Stimulated activated CD4-positive, alpha-beta T cell treated with anti-CD3 and anti-CD28 coated beads, Interleukin-15, amount 100 ng/mL, for 1 hour (primary cell): ENCODE measurements around the gene CACNA2D3.

Experiments
- DNase-seq, 2 donors: peaks; one replicate each; pipeline ENCODE4 v3.0.0-alpha.2; 2020; ENCODE audit warnings: low read depth in 1 of 2, low spot score in 1 of 2

The CACNA2D3 gene

DNA sequence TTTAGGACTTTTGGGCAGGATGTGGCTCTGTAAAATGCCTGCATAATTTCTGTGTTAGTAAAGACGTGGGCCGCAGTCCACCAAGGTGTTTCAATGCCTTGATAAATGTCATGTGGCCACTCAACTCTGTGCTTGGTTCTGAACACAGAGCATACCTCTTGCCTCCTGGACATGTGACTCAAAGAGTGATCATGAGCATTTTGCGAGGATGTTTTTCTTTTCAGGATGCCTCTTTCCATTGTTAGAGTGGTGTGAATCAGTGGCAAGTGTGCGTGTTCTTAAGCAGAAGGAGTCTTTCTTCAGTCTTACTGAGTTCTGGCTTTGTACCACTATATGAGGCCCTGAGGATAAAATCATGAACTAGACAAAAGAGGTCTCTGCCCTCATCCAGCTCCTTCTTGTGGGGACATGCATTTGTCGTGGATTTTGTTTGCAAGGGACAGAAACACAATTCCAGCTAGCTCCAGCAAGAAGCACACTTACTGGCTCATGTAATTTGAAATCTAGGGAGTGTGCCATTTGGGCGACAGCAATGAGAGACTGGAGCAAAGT, 442.1 kb downstream of the CACNA2D3 start:
- no peak for DNase-seq

- no peak for DNase-seq
Observed at GRCh38 chr3:54565956-54566355, 443.6 kb downstream of the CACNA2D3 start.

DNA sequence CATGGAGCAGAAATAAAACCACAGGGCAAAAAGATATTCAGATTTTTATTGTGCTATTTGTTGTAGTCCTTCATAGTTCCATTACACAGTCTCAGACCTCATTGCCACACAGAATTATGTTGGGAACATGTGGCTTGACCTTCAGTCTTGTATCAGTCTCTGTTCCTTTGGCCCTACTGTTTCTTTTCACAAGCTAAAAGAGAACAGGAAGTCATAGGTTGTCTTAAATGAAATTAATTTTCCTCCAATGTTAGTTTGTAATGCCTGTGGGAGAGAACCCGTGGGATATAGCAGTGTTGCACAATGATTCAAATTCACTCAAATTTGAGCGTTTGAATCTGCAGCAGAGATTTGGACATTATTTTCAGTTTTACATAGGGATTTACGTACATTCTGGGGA, 445.6 kb downstream of the CACNA2D3 start:
- no peak for DNase-seq

GRCh38 chr3:54570008-54570407, 447.7 kb downstream of the CACNA2D3 start:
- DNase-seq = no peak

DNA sequence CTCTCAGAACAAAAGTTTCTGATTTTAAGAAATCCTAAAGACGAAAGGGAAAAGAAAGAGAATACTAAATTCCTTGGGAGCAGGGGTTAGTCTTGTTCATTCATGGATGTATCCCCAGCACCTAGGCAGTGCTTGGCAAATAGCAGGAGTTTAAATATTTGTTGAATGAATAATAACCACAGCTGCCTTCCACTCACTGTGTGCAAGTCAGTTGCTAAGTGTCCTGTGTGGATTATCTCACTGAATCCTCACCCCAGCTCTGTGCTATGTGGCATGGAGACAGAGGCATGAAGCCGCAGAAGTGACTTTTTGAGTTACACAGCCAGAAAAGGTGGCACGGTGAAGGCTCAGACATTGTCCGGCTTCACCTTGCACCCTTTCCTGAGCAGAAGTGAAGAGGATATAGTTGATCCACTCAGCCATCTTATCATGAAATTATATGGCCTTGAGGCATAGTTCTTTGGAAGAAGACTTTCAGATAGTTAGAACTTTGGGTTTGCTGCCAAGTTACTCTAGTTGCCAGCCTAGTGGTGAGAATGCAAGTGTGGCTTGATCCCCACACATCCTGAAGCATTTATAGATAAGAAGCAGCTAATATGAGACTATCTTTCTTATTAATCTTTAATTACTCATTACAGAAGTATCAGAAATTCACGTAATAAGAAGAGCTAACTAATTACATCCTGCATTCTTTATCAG, 450.0 kb downstream of the CACNA2D3 start:
- DNase-seq = no peak

DNA sequence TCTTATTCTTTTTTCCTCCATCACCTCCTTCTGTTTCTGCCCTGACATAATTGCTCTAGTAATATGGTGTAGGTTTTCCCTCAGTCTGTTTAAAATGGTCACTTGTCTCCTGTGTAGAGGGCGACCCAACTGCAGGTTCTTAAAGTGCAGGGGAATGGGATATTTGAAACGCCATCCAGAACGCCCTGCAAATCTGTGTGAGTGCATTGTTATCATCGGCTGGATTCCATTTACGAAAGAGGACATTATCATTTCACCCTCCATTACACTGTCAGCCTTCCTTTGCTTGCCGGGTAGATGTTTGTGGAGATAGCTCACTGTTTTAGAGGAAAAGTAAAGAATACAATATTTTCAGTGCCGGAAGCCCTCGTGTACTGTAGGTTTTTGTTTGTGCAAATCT, 451.5 kb downstream of the CACNA2D3 start:
- no peak for DNase-seq

- no peak for DNase-seq
Observed at GRCh38 chr3:54574906-54575617, 452.7 kb downstream of the CACNA2D3 start.

- DNase-seq = no peak
Observed at GRCh38 chr3:54575618-54575960, 453.2 kb downstream of the CACNA2D3 start.

DNA sequence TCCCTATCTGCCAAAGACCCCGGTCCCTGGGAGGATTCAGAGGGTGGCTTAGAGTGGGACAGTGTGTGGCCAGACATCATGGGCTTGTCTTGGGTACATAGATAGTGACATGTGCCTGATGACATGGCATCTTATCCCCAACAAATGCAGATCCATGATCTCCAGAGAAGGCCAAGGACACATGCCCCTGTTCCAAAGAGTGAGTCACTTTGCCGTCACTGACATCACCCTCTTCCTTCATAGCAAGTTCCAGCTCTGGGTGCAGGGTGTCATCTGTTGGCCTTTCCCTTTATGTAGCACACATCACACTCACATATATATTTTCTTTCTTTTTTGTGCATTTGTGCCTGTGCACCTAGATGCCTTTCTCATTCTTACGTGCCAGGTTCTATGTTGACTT, 455.0 kb downstream of the CACNA2D3 start:
- DNase-seq = no peak

DNA sequence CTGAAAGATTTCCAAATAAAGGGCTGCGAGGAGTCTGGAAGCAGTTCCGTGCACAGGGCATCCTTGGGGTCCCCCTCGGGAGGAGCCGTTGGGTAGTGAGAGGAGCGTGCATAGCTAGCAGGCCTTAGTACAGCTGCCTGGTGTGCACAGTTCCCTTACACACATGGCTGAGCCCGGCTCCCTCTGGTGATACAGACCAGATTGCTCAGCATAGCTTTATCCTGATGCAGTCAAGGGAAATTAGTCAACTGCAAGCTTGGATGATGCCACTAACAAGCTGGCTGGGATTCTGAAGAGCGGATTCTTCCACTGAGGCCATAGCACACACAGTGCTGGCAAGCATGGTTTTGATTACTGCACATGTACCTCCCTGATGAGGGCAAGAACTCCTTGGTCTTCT, 456.1 kb downstream of the CACNA2D3 start:
- DNase-seq = no peak

DNA sequence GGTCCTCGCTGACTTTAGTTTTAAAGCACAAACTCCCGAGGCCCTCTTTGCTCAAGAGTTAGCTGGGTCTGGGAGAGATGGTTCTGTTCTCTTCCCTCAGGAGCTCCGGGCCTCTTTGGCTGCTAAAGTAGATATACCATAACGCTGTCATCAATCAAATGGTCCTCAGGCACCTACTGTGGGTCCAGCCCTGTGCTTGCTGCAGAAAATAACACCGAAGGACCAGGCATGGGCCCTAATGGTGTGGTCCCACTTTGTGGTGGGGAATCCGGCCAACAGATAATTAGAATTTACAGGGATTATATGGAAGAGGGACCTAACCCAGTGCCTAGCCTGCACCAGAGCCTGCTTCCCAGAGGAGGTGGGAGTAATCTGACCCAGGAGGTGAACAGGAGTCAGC, 458.1 kb downstream of the CACNA2D3 start:
- no peak for DNase-seq

DNA sequence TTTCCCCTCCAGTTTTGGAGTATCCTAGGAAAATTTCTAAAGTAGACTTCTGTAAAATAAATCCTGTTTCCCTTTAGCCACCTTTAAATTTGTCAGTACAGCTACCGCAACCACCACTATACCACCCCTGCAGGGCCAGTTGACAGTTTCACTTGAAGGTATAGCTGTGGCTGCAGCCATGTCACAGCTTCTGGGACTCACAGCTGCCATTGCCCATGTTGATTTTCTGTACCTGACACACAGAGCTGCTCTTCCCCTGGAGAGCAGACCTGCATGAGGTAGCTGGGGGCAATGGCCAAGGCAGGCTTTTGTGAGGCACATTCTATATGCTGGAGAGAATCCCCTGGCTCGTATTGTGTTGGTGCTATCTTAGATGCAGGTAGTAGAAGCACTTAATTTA, 460.1 kb downstream of the CACNA2D3 start:
- no peak for DNase-seq

DNA sequence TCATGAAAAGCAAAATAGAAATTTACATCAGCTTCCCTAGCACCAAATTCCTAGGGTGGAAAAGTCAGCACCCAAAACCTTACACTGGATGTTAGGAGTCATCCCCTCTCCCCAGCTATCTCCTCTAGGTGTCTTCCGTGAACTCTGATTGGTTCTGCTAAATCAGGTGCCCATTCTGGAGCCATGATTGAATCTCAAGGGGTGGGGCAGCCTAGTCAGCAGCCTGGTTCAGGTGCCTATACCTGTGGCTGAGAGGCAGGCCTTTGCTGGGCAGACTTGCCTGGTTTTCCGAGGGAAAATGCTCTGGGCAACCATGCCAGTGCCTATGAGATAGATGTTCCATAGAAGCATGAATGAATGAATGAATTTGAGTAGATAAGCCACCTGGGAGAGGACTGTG, 468.8 kb downstream of the CACNA2D3 start:
- no peak for DNase-seq

DNA sequence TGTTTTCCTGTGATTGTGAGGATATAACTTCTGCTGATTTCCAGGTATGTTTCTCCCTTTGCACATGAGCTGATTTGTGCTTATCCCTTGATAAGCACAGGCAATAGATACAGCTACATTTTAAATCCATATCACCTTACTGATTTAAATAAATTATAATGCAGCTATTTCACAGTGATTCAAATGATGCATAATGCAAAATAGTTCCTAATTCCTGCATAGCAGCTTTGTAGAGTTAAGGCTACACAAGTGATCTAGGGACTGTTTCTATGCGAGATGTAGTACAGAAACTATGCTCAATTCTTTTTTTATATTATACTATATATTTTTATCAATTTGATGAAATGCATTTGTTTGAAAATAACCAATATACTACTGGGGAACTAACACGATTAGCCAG, 471.3 kb downstream of the CACNA2D3 start:
- no peak for DNase-seq

DNA sequence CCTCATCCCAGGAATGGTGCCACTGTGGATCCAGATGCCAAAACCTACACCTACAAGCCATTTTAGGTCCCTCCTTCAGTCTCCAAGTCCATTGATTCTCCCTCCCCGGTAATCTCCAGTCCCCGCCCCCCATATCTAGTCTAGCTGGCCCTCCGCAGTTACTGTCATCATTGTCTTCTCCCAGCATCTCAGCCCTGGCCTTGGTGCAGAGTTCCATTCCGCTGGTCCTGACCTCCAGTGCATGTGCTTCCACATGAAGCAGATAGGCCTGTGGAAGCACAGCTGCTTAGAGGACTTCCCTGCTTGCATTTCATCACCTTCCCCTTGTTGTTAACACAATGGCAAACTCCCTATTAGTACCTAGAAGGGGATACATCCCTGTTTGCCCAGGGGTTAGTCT, 473.7 kb downstream of the CACNA2D3 start:
- no peak for DNase-seq

- no peak for DNase-seq
Observed at GRCh38 chr3:54599716-54600115, 477.4 kb downstream of the CACNA2D3 start.

DNA sequence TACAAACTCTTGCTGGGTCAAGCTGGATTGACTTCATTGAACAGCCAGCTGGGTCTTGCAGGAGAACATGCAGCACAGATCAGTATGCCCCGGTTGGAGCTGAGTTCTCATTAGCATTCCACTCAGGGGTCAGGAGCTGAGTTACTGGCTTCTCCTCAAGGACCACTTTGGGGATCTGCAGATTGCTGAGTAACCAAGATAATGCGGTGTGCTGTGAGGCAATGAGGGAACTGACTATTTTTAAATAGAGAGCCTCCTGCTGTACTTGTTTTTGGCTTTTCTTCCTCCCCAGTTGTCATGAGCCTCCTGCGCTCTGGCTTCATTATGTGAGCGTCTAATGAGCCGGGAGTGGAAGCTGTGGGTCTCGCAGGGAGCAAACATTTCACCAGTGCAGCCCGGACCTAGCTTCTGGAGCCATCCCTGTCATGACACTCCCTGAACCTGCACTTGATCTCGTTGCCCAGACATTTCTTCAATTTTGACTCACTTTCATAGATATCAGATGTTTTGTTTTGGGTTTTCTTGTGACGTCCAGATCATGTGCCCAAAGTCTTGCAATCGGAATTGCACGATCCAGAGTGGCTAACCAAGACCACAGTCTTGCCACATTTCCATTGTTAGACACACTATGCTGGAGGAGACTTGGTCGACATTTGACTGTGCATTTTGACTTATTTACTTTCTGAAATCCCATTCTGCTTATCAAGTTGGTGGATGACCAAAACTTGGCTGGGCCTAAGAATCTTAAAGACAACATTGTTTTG, 478.3 kb downstream of the CACNA2D3 start:
- DNase-seq = no peak

- DNase-seq = no peak
Observed at GRCh38 chr3:54604495-54604894, 482.1 kb downstream of the CACNA2D3 start.

GRCh38 chr3:54608041-54608440, 485.7 kb downstream of the CACNA2D3 start:
- no peak for DNase-seq

DNA sequence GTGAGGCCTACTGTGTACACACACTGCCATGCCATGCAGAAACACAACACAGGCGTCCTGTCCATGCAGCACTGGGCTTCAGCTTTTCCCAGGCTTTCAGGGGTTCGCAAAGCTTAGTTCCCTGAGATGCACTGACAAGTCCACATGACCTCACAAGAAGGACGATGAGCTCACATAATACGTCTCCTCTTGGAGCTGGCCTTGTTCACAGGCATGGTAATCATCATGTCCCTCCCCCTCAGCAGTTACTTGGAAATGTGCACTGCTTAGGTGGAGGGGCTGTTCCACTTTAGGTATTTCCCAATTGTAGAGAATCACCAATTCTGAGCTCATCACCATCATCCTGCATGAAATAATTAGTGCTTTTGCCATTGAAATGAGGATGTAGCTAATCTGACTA, 496.7 kb downstream of the CACNA2D3 start:
- DNase-seq = no peak

DNA sequence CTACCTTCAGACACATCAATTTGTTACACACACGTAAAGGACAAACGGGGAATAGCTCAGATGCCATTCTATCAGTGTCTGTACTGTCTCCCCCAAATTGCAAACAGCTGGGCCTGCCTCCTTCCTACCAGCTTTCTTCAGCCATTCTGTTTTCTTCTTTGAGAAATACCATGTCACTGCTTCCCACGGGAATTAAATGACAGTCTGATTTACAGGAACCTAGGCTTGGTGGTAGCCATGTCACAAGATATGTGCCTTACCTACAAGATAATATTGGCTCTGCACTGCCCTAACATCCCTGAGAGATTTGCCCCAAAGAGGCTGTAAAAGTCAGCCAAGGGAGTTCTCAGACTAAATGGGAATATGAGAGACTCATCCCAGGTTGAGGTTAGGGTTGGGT, 497.2 kb downstream of the CACNA2D3 start:
- no peak for DNase-seq

GRCh38 chr3:54621184-54621583, 498.8 kb downstream of the CACNA2D3 start:
- DNase-seq = no peak
